Fibroblast of skin of left biceps (primary cell): ENCODE results near the gene AQR.

Experiments
- DNase-seq, 2 experiments: peaks; one replicate each; pipeline ENCODE4 v3.0.0-alpha.2; 2013; ENCODE audit warnings: low read depth in 2 of 2

The AQR gene

GRCh38 chr15:34879107-34879506, 90.4 kb downstream of the AQR start:
- no peak for DNase-seq

DNA sequence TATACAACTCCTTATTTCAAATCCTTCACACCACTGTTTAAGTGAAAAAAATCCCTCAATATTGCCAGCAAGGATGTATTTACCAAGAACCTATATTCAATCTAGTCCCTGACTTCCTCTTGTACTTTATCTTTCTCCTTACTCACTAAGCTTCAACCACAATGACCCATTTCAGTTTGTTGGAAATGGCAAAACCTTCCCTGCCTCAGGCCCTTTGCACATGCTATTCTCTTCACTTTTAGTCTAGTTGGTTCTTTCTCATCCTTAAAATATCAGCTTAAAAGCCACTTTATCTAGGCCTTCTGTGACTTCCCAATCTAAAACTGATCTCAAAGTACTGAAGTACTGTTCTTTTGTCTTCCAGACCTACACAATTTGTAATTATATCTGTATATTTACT, 92.9 kb downstream of the AQR start:
- no peak for DNase-seq

GRCh38 chr15:34869110-34869509, 100.4 kb downstream of the AQR start:
- no peak for DNase-seq

- no peak for DNase-seq
Measured at GRCh38 chr15:34865531-34865930, 104.0 kb downstream of the AQR start.

- DNase-seq: no peak
Measured at GRCh38 chr15:34861214-34861613, 108.3 kb downstream of the AQR start.

GRCh38 chr15:34855893-34856292, 113.6 kb downstream of the AQR start:
- DNase-seq: no peak

DNA sequence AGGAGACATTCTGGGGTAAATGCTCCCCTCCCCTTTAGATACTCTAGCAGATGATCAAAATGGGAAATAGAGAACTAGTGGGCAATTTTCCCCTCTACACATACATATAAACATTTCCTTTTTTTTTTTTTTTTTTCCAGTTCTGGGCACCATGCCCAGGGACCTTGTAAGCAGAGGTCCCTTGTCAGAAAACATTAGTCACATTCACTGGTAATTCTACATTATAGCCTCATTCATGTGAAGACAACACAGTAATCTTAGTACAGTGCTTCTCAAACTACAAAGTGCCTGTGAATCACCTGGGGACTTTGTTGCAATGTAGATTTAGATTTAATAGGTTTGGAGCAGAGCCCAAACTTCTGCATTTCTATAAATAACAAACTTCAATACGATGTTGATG, 114.1 kb downstream of the AQR start:
- peak; percentile 15 to 30 for DNase-seq

DNA sequence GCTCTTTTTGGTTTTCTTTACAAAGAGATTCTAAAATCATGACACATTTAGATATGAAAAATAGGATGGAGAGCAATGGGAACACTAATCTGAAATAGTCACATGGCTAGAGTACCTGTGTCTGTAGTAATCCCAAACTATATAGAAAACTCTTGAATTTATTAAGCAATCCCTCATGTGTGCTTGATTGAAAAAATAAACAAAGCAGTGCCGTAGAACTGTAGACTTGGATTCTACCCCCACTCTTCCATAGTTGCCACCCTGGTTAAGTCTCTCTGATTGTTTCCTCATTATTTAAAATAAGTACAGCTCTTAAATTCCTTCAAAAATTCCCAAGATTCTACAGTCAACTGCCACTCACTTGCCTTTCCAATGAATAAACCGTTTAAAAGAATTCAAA, 115.3 kb downstream of the AQR start:
- DNase-seq: no peak

GRCh38 chr15:34853001-34853758, 116.4 kb downstream of the AQR start:
- peak; percentile 8 to 13 for DNase-seq

- DNase-seq: no peak
Measured at GRCh38 chr15:34851751-34852150, 117.8 kb downstream of the AQR start.

GRCh38 chr15:34851007-34851406, 118.5 kb downstream of the AQR start:
- DNase-seq: no peak

- no peak for DNase-seq
Measured at GRCh38 chr15:34850121-34850520, 119.4 kb downstream of the AQR start.

GRCh38 chr15:34849364-34849959, 120.1 kb downstream of the AQR start:
- DNase-seq: no peak

GRCh38 chr15:34847598-34847997, 121.9 kb downstream of the AQR start:
- DNase-seq: no peak

- peak in 1 of 2 experiments; percentile 8 for DNase-seq
Measured at GRCh38 chr15:34841262-34841725, 128.2 kb downstream of the AQR start.

- DNase-seq: no peak
Measured at GRCh38 chr15:34838282-34838681, 131.3 kb downstream of the AQR start.

DNA sequence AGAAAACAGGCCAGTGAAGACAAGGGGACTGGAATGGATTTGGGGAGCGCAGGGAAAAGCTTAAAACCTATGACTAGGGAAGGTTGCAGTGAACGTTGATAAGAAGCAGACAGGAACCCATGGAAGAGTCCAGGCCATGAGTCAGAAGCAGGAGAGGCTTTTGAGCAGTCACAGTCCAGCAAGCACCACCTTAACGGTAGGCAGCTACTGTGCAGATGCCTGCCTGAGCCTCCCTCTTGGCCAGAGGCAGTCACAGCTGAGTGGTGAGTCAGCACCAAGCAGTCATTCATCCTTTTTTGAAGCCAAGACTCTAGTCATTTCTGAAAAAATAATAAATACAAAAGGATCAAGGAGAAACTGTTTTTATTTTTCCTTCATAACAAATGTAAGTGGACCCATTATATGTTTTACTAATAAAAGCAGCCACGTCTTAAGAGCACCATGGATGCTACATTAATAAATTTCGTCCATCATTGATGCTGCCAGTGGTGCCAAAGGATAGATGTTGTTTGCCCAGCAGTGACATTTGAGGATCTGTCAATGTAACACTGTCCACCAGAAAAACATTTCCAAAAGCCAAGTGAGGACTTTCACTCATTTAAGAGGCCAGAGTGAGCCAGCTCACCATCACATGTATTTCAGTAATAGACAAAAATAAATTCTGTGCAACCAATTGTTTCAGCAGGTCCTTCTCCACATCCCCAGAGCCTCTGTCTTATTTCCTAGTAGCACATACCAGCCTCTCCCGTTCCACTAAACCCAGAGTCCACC, 132.1 kb downstream of the AQR start:
- DNase-seq: peak; percentile 5 to 13

DNA sequence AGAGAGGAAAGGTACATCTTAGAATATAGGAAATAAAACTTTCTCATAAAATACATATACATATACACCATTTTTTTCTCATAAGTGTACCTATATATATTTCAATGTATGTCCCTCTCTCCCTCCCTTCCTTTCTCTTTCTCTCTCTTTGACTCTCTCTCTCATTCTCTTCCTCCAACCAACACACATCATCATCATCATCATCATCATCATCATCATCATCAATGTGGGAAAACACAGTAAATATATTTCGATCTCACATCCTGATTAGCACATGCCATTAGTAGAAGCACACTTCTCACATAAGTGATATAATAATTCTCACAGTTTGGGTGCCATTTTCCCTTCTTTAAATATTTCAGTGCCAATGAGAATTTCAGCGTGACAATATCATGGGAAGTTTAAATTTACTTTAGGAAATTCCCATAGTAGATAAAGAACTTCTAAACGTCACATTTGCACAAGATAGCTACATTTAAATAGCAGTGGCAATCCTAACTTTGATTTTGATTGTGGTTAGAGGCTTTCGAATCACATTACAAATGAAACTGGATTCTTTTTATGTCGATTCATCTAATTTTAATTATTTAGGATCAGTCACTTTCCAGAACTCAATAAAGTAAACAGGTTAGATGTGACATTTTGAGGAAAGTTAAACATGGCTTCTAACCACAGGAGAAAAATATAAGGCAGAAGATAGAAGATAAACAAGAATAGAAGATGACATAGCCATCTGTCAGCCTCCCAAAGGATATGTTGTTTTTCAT, 141.2 kb downstream of the AQR start:
- DNase-seq: no peak

GRCh38 chr15:34821831-34822230, 147.7 kb downstream of the AQR start:
- no peak for DNase-seq

DNA sequence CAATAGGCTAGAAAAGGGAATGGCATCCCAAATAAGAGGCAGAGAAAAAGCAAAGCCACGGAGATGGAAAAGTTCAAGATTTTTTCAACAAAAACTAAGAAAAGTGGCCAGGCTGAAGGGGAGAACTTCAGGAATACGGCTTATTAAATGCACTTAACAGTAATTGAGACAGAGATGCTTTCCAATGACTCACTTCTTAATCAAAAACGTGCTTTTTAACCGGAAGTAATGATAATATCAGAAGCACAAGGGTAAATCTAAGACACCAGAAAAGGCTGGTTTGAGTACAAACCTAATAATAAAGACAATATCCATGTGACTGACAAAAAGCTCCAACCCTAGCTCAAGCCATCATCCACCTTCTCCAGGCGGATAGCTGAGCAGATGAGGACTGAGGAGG, 149.4 kb downstream of the AQR start:
- no peak for DNase-seq

GRCh38 chr15:34818526-34818925, 151.0 kb downstream of the AQR start:
- DNase-seq: no peak

DNA sequence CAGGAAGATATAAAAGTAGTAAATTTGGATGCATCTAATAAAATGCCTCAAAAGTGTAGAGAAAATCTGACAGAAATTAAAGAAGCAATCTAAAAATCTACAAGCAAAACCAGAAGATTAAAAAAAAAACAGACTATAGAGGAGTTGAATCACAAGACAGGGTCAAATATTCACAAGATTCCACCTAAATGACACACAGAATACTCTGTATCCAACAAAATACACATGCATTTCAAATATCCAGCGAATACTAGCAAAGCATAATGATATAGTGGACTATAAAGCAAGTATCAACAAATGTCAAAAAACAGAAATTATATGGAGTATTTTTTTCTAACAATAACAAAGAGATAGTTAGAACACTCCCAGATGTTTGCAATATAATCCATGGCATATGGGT, 153.7 kb downstream of the AQR start:
- no peak for DNase-seq
